Hematopoietic multipotent progenitor cell (in vitro differentiated cells): ENCODE data around the gene PARD3. TPM values are rescaled to one million over a fixed set of nuclear protein-coding genes. Genes with fewer than 3 reads are reported as not detected.
"Not testable (repeated sequence)": the region's sequence is repeated elsewhere in the genome, so short reads cannot be mapped to it uniquely, and the experiment has no call there.

Experiments used
- DNase-seq, 3 donors: peaks; one replicate each; pipeline ENCODE4 v3.0.0-alpha.2; 2011 to 2015; ENCODE audit warnings: low read depth in 2 of 3, low spot score in 2 of 3
- total RNA-seq: library from RNA; depleted of rRNA; stranded (reverse); fragments of >200 nt; gene quantifications from one replicate; pipeline ENCODE4 v1.2.3, GENCODE V29; 2012

Gene PARD3
- total RNA-seq = 3.2 TPM

- DNase-seq = peak in 2 of 3 donors; percentile 41 to 43
Measured at GRCh38 chr10:34815185-34816084, at the start of gene PARD3. TSS of gene PARD3 (minus strand) at chr10:34815296. CDS start at chr10:34814995, 301 bp downstream.

GRCh38 chr10:34864149-34865067 lies 49.3 kb upstream of the PARD3 start:
- DNase-seq = no peak

- DNase-seq = no peak
Measured at GRCh38 chr10:34862892-34863291, 47.8 kb upstream of the PARD3 start.

GRCh38 chr10:34861293-34862021 lies 46.4 kb upstream of the PARD3 start:
- no peak for DNase-seq

GRCh38 chr10:34859170-34859569 lies 44.1 kb upstream of the PARD3 start:
- no peak for DNase-seq

GRCh38 chr10:34858003-34858402 lies 42.9 kb upstream of the PARD3 start:
- no peak for DNase-seq

- no peak for DNase-seq
Measured at GRCh38 chr10:34854147-34854601, 39.1 kb upstream of the PARD3 start.

- no peak for DNase-seq
Measured at GRCh38 chr10:34853357-34853756, 38.3 kb upstream of the PARD3 start.

GRCh38 chr10:34850558-34850957 lies 35.5 kb upstream of the PARD3 start:
- no peak for DNase-seq

GRCh38 chr10:34850036-34850435 lies 34.9 kb upstream of the PARD3 start:
- no peak for DNase-seq

GRCh38 chr10:34845070-34845469 lies 30.0 kb upstream of the PARD3 start:
- DNase-seq = no peak

- no peak for DNase-seq
Measured at GRCh38 chr10:34844448-34844847, 29.4 kb upstream of the PARD3 start.

GRCh38 chr10:34843470-34843869 lies 28.4 kb upstream of the PARD3 start:
- not testable (repeated sequence) for DNase-seq

- DNase-seq = no peak
Measured at GRCh38 chr10:34838366-34838900, 23.3 kb upstream of the PARD3 start.

GRCh38 chr10:34835908-34836508 lies 20.9 kb upstream of the PARD3 start:
- DNase-seq = no peak

- DNase-seq = no peak
Measured at GRCh38 chr10:34834274-34834673, 19.2 kb upstream of the PARD3 start.

- DNase-seq = no peak
Measured at GRCh38 chr10:34830217-34830822, 15.2 kb upstream of the PARD3 start.

- DNase-seq = no peak
Measured at GRCh38 chr10:34826857-34827766, 12.0 kb upstream of the PARD3 start.
